AG08396 (cell line): Measurements from ENCODE around the gene CADPS2.
"Not testable (repeated sequence)": the region's sequence is repeated elsewhere in the genome, so short reads cannot be mapped to it uniquely, and the experiment has no call there.

Source experiments
- DNase-seq: peaks from one replicate; pipeline ENCODE4 v3.0.0; 2012; ENCODE audit warnings: low spot score, mixed read lengths

CADPS2 gene

GRCh38 chr7:122674502-122674901, 211.8 kb downstream of the CADPS2 start:
- DNase-seq = peak; percentile 14

DNA sequence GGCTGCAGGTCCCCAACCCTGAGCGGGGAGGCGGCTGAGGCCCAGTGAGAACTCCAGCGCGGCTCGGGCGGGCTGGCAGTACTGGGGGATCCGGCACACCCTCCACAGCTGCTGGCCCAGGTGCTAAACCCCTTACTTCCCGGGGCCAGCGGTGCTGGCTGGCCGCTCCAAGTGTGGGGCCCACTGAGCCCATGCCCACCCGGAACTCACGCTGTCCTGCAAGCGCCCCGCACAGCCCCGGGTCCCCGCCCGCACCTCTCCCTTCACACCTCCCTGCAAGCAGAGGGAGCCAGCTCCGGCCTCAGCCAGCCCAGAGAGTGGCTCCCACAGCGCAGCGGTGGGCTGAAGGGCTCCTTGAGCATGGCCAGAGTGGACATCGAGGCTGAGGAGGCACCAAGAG, 212.3 kb downstream of the CADPS2 start:
- no peak for DNase-seq

- DNase-seq = no peak
These were observed 213.7 kb downstream of the CADPS2 start for GRCh38 chr7:122672536-122672935.

GRCh38 chr7:122663733-122664132, 222.5 kb downstream of the CADPS2 start:
- DNase-seq = no peak

GRCh38 chr7:122658856-122659255, 227.4 kb downstream of the CADPS2 start:
- DNase-seq = no peak

- no peak for DNase-seq
These were observed 232.6 kb downstream of the CADPS2 start for GRCh38 chr7:122653685-122654084.

DNA sequence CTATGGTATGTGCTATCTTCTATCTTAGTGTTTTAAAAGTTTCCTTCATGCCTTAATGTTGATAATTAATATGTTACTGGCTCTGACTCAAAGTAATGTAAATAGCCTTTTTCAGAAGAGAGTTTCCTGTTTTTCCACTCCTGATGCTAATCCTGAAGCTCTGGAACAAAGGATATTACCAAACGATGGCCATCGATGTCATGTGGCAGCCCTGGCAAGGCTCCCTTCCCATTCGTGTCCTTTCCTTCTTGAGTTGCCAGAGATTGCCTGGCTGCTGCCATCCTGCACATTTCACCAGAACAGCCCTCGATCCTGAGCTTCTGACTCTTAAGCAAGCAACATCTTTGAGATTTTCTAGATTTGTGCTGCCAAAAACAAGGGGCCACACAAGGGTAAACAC, 233.4 kb downstream of the CADPS2 start:
- DNase-seq = no peak

GRCh38 chr7:122651451-122651850, 234.8 kb downstream of the CADPS2 start:
- DNase-seq = no peak

- DNase-seq = no peak
These were observed 243.0 kb downstream of the CADPS2 start for GRCh38 chr7:122643250-122643649.

DNA sequence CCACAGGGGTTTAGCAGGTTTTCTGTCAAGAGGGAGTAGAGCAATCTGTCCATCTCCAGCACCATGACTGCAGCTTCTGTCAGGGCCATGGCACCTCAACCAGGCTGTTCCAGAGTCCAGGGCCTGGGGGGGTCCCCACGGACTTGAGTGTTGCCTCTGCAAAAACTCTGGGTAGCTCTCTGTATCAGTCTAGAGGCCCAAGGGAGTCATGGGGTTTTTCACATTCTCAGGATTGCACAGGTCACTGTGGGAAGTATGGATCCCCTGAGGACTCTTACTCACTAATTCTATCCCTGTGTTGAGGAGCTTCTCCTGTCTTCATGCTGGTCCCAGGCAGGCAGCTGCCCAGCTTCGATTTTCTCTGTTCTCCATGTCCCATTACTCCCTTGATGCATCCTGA, 247.8 kb downstream of the CADPS2 start:
- no peak for DNase-seq

GRCh38 chr7:122637784-122638183, 248.5 kb downstream of the CADPS2 start:
- DNase-seq = no peak

- not testable (repeated sequence) for DNase-seq
These were observed 250.8 kb downstream of the CADPS2 start for GRCh38 chr7:122635481-122635880.

GRCh38 chr7:122633472-122633871, 252.8 kb downstream of the CADPS2 start:
- no peak for DNase-seq

GRCh38 chr7:122632238-122632637, 254.0 kb downstream of the CADPS2 start:
- DNase-seq = no peak

DNA sequence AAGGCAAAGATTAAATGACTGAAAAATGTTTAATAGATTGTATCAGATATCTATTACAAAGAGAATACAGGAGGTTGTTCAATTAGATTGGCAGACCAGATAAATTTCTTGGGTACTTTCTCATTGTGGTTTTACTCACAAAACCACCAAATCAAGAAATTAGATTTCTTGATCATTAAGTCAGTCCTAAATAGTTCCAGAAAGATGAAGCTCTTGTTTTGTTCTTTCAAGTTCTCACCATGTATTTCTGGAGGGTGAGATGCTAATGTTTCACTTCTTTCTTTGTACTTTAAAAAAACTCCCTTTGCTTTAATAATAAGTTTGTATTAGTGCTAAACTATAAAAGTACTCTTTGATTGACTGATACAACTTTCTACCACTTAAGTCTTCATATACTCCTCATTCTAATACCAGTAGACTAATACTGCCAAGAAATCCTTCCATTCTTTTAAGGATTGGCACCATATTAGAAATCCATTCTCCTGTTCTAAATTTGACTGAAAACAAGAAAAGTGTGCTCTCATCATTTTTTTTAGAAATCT, 256.8 kb downstream of the CADPS2 start:
- DNase-seq = no peak

GRCh38 chr7:122628651-122629411, 257.4 kb downstream of the CADPS2 start:
- DNase-seq = no peak

DNA sequence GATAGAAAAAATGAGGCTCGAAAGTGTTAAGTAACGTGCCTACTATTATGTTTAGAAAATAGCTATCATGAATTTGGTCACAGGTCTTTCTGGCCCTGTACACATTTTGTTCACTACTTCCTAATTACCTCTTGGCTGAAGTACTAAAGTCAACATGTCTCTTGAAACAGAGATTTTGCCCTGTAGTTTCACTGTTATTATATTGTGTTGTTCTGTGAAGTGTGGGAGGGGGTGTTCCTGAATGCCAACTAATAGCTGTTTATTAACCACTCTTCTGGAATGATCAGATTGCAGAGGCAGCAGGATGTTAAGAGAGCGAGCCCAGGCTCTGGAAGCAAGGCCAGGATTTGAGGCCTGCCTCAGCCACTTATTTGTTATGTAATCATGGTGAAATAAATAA, 259.5 kb downstream of the CADPS2 start:
- no peak for DNase-seq

DNA sequence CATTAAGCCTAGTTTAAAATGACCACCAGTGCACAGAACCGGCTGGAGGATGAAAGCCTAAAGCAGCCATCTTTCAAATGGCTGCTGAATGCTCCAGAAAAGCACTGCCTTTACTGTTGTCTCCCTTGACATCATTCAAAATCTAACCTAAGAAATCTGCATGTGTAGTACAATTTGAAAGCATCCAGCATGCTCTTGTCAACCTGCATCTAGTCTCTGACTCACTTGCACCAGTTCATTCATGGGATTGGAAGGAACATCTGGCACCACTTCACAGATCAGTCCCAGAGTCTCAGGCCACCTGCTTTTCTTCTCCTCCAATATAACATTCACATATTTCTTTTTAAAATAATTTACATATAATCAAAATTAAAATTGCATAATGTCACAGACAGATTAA, 263.6 kb downstream of the CADPS2 start:
- no peak for DNase-seq

- DNase-seq = no peak
These were observed 266.6 kb downstream of the CADPS2 start for GRCh38 chr7:122619664-122620063.

GRCh38 chr7:122618585-122619189, 267.6 kb downstream of the CADPS2 start:
- no peak for DNase-seq

DNA sequence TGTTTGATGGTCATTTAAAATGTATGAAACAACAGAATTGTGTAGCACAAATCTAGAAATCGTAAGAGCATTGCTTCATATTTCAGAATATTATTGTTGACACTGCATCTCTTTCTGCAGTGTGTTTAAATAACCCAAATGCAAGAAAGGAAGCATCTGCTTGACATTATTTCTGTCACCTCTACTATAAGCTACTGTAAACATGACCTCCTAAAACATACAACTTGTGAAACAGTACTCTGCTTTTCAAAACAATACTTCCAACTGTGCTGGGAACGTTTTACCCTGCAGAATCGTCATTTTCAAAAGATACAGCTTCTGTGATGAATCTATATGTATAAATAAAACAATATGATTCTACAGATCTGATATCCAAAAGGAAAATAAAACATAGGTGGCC, 269.3 kb downstream of the CADPS2 start:
- DNase-seq = no peak

DNA sequence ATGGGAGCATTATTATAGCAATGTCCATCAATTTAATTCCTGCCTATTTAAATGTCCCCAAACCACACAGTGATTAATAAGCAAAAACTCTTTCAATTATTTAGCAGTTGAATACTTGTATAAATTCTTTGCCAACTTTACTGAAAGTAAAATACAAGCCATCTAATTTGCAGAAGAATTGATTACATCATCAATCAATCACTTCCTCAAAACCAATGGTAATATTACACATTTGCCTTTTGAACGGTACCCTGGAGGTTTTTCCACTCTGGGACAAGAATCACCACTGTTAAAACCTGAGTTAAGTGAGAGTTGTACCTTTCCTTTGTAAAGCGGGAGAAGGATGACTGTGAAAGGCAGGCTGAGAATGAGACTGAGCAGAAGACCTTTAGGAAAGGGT, 280.3 kb downstream of the CADPS2 start:
- DNase-seq = no peak

DNA sequence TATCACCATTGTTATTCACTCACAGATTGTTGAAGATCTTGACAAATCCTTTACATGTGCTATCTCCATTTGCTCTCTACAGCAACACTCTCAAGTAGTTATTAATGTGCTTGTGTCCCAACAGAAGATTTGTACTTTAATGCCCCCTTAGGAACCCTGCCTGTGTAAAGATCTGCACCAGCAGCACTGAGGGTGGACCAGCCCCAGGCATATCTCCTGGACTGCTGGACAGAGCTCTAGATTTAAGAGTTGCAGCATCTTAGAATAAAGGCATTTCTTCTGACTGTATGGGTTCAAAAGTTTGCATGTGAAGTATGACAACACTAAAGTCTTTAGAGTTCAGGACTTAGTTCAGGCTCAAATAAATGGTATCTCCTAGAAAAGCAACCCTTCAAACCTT, 282.0 kb downstream of the CADPS2 start:
- DNase-seq = no peak

DNA sequence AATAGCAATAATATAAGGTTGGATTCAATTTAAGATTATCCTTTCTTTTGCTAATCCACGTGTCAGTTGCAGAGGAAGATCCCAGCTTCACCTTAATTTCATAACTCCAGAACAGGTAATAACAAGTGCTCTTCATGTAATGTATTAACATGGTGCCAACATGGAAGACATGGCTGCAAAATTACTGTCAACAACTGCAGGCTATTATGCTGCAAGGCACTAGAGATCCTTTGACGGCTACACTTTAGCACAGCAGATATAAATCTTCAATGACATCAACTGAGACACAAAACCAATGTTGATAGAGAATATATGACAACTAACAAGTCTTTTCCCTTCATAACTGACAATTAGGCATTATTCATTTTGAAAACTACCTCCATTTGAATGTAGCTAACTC, 283.5 kb downstream of the CADPS2 start:
- no peak for DNase-seq
